ENCODE measurements around the gene RUSF1. TPM values are rescaled to one million over a fixed set of nuclear protein-coding genes. Genes with fewer than 3 reads are reported as not detected.

RUSF1 gene
- total and polyA plus RNA-seq, 10 of the 15 experiments (the other 5 are each of a cell fraction or from before 2014, with no cell fraction given), result 0.20 to 46.3 (median 29.7) TPM

DNA sequence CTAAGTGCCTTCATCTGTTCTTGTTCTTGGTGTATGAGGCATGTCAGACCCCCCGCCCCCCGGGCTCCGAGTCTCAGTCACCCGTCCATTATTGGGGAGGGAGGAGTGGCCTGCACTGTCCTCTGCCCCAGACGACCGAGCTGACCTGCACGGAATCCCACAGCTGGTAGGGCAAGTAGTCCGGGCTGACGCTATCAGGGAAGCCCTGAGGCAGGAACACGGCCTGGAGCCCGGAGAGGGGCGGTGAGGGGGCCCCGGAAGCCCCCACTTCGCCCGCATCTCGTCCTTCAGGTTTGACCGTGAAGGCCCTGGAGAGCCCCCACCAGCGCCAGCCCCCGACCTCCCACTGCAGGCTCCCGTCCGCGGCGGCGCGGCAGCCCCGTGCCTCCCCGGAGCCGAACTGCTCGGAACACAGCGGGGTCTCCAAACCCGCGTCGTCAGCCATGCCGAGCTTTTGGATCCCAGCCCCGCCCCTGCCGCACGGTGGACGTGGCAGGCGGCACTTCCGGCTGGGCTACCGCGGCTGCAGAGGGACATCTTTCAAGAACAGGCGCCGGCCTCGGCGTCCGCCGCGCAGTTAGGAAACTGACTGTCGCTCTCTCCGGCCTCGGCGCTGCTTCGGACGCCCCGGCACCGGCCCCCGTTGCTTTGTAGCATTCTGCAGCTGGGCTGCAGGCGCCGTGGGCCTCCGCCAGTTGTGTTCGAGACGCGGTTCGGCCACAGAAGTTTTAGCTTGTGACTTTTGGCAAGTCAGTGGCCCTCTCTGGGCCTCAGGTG is at the start of gene RUSF1 (continued):
- TF ChIP-seq, protein P1, sequence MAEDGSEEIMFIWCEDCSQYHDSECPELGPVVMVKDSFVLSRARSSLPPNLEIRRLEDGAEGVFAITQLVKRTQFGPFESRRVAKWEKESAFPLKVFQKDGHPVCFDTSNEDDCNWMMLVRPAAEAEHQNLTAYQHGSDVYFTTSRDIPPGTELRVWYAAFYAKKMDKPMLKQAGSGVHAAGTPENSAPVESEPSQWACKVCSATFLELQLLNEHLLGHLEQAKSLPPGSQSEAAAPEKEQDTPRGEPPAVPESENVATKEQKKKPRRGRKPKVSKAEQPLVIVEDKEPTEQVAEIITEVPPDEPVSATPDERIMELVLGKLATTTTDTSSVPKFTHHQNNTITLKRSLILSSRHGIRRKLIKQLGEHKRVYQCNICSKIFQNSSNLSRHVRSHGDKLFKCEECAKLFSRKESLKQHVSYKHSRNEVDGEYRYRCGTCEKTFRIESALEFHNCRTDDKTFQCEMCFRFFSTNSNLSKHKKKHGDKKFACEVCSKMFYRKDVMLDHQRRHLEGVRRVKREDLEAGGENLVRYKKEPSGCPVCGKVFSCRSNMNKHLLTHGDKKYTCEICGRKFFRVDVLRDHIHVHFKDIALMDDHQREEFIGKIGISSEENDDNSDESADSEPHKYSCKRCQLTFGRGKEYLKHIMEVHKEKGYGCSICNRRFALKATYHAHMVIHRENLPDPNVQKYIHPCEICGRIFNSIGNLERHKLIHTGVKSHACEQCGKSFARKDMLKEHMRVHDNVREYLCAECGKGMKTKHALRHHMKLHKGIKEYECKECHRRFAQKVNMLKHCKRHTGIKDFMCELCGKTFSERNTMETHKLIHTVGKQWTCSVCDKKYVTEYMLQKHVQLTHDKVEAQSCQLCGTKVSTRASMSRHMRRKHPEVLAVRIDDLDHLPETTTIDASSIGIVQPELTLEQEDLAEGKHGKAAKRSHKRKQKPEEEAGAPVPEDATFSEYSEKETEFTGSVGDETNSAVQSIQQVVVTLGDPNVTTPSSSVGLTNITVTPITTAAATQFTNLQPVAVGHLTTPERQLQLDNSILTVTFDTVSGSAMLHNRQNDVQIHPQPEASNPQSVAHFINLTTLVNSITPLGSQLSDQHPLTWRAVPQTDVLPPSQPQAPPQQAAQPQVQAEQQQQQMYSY (CRISPR knock-in tag; IDR thresholded peaks at IDR 0.05), result no peak
- peak; percentile 82 for TF ChIP-seq POU2F2 (IDR thresholded peaks at IDR 0.05; ENCODE audit: borderline replicate concordance, low read depth, low read length)
- TF ChIP-seq, protein P2, sequence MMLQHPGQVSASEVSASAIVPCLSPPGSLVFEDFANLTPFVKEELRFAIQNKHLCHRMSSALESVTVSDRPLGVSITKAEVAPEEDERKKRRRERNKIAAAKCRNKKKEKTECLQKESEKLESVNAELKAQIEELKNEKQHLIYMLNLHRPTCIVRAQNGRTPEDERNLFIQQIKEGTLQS (IDR thresholded peaks at IDR 0.05; ENCODE audit: borderline replicate concordance, extremely low read depth, low read depth, low read length), result no peak
- TF ChIP-seq, protein P3, sequence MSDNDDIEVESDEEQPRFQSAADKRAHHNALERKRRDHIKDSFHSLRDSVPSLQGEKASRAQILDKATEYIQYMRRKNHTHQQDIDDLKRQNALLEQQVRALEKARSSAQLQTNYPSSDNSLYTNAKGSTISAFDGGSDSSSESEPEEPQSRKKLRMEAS (IDR thresholded peaks at IDR 0.05; ENCODE audit: low read depth, low read length), result peak; percentile 87
- TF ChIP-seq, protein P4, sequence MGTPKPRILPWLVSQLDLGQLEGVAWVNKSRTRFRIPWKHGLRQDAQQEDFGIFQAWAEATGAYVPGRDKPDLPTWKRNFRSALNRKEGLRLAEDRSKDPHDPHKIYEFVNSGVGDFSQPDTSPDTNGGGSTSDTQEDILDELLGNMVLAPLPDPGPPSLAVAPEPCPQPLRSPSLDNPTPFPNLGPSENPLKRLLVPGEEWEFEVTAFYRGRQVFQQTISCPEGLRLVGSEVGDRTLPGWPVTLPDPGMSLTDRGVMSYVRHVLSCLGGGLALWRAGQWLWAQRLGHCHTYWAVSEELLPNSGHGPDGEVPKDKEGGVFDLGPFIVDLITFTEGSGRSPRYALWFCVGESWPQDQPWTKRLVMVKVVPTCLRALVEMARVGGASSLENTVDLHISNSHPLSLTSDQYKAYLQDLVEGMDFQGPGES (IDR thresholded peaks at IDR 0.05), result no peak
- TF ChIP-seq, protein P5, sequence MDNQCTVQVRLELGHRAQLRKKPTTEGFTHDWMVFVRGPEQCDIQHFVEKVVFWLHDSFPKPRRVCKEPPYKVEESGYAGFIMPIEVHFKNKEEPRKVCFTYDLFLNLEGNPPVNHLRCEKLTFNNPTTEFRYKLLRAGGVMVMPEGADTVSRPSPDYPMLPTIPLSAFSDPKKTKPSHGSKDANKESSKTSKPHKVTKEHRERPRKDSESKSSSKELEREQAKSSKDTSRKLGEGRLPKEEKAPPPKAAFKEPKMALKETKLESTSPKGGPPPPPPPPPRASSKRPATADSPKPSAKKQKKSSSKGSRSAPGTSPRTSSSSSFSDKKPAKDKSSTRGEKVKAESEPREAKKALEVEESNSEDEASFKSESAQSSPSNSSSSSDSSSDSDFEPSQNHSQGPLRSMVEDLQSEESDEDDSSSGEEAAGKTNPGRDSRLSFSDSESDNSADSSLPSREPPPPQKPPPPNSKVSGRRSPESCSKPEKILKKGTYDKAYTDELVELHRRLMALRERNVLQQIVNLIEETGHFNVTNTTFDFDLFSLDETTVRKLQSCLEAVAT (IDR thresholded peaks at IDR 0.05), result no peak
- TF ChIP-seq FOXM1 (IDR thresholded peaks at IDR 0.05; ENCODE audit: low read depth, low read length), result no peak
- TF ChIP-seq EED (IDR thresholded peaks at IDR 0.05; ENCODE audit: low read depth), result no peak
- no peak for TF ChIP-seq JUND (IDR thresholded peaks at IDR 0.05; ENCODE audit: low read depth, low read length)
- TF ChIP-seq, protein P6, sequence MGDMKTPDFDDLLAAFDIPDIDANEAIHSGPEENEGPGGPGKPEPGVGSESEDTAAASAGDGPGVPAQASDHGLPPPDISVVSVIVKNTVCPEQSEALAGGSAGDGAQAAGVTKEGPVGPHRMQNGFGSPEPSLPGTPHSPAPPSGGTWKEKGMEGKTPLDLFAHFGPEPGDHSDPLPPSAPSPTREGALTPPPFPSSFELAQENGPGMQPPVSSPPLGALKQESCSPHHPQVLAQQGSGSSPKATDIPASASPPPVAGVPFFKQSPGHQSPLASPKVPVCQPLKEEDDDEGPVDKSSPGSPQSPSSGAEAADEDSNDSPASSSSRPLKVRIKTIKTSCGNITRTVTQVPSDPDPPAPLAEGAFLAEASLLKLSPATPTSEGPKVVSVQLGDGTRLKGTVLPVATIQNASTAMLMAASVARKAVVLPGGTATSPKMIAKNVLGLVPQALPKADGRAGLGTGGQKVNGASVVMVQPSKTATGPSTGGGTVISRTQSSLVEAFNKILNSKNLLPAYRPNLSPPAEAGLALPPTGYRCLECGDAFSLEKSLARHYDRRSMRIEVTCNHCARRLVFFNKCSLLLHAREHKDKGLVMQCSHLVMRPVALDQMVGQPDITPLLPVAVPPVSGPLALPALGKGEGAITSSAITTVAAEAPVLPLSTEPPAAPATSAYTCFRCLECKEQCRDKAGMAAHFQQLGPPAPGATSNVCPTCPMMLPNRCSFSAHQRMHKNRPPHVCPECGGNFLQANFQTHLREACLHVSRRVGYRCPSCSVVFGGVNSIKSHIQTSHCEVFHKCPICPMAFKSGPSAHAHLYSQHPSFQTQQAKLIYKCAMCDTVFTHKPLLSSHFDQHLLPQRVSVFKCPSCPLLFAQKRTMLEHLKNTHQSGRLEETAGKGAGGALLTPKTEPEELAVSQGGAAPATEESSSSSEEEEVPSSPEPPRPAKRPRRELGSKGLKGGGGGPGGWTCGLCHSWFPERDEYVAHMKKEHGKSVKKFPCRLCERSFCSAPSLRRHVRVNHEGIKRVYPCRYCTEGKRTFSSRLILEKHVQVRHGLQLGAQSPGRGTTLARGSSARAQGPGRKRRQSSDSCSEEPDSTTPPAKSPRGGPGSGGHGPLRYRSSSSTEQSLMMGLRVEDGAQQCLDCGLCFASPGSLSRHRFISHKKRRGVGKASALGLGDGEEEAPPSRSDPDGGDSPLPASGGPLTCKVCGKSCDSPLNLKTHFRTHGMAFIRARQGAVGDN (IDR thresholded peaks at IDR 0.05), result peak; percentile 87
- peak in 1 of 2 experiments; percentile 9; a peak in 1 of 4 replicates for TF ChIP-seq IKZF2 (IDR thresholded peaks at IDR 0.05)
- no peak; a peak in 1 of 3 replicates for TF ChIP-seq EGR1 (IDR thresholded peaks at IDR 0.05; ENCODE audit: borderline replicate concordance in 1 of 2, low read depth in 2 of 2, low read length in 2 of 2)
- no peak for TF ChIP-seq HDAC2 (IDR thresholded peaks at IDR 0.05)
- peak; percentile 79; the same call in 1 of the 2 replicates for TF ChIP-seq CBX5 (IDR thresholded peaks at IDR 0.05; ENCODE audit: low read depth)
- no peak for TF ChIP-seq MEF2A (IDR thresholded peaks at IDR 0.05; ENCODE audit: insufficient read depth, low read depth, low read length)
- TF ChIP-seq NFYA (IDR thresholded peaks at IDR 0.05; ENCODE audit: borderline replicate concordance, low read depth, low read length), result no peak
- no peak for TF ChIP-seq YBX1 (IDR thresholded peaks at IDR 0.05)

Measured in GM12878 (cell line).